Adrenal gland (tissue), 5 donors: ENCODE results near the gene VPS37C.

Experiments
- CTCF ChIP-seq, 6 experiments: fragments of 450-650 bp in 4 of 6; fragments of 200-600 bp in 2 of 6; sonication (generic) in 1 of 6; IDR thresholded peaks; 1 replicate in 5 of 6; 2 replicates in 1 of 6; pipeline versions ENCODE4 v1.5.1 to v1.8.0; 2016 to 2021; ENCODE audit warnings: antibody characterized with exemption in 6 of 6, mild to moderate bottlenecking in 2 of 6, moderate library complexity in 1 of 6
- POLR2A ChIP-seq, 2 donors: fragments of 450-650 bp; IDR thresholded peaks; one replicate each; pipeline ENCODE4 v1.6.1; 2017; ENCODE audit warnings: antibody characterized with exemption in 2 of 2, mild to moderate bottlenecking in 2 of 2, moderate library complexity in 1 of 2
- donor health status: DM: no; HTN: no; CAD: no.

GRCh38 chr11:61121917-61122316, 39.3 kb downstream of the VPS37C start:
- TF ChIP-seq POLR2A (IDR thresholded peaks at IDR 0.05) (no peak), CTCF (IDR thresholded peaks at IDR 0.05) (no peak)
